ENCODE measurements around the gene PRR27. TPM values are rescaled to one million over a fixed set of nuclear protein-coding genes. Genes with fewer than 3 reads are reported as not detected.

PRR27 gene
- total RNA-seq, result not detected

DNA sequence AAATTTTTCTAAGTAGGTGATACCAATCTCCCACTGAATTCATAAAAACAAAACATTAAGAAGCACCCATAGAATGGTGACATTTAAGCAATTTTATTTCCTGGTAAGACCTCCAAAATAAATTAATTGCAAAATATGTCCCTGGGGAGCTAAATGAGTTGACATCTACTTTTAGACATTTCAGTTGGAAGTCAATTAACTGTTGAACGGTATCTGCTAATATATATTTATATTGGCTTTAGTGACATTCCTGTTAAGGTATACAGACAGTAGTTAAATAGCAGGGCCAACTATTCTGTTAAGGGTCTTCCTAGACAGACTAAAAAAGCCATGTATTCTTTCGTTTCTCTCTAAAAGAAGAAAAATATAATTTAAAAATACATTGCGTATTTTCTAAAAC is at the start of gene PRR27:
TSS of gene PRR27 (plus strand) at position 301 of the 400 bp plus-strand sequence. CDS start 139 bp downstream, outside the sequence.
- POLR2A ChIA-PET, result no interaction called here
- CTCF ChIA-PET, result no interaction called here
- DNase-seq (no peak), ATAC-seq (no peak)
- H3K36me3 Mint-ChIP-seq (ENCODE audit: low read depth), result no peaks in the 10 kb centered on the region
- H3K27me3 Mint-ChIP-seq (ENCODE audit: low read depth), result no peaks in the 10 kb centered on the region
- H3K4me3 Mint-ChIP-seq, result no peak within 1 kb of the TSS
- no peak within 1 kb of the TSS for H3K27ac Mint-ChIP-seq
- H3K9me3 Mint-ChIP-seq (ENCODE audit: insufficient read depth), result no peaks in the 10 kb centered on the region
- no peaks in the 10 kb centered on the region for H3K4me1 Mint-ChIP-seq (ENCODE audit: low read depth)

GRCh38 chr4:70110917-70111316 is 43.1 kb upstream of the PRR27 start:
- CTCF ChIA-PET, result no interaction called here
- DNase-seq, result no peak
- Mint-ChIP-seq H3K4me3 (no peak overlapping the region), H3K4me1 (ENCODE audit: low read depth) (no peaks in the 10 kb centered on the region), H3K27me3 (ENCODE audit: low read depth) (no peaks in the 10 kb centered on the region), H3K36me3 (ENCODE audit: low read depth) (no peaks in the 10 kb centered on the region), H3K27ac (no peak overlapping the region), H3K9me3 (ENCODE audit: insufficient read depth) (no peaks in the 10 kb centered on the region)
- ATAC-seq, result no peak
- POLR2A ChIA-PET, result no interaction called here

- Mint-ChIP-seq H3K36me3 (ENCODE audit: low read depth) (no peaks in the 10 kb centered on the region), H3K9me3 (ENCODE audit: insufficient read depth) (no peaks in the 10 kb centered on the region), H3K4me3 (no peak overlapping the region), H3K27ac (no peak overlapping the region), H3K4me1 (ENCODE audit: low read depth) (no peaks in the 10 kb centered on the region), H3K27me3 (ENCODE audit: low read depth) (no peaks in the 10 kb centered on the region)
- DNase-seq (no peak), ATAC-seq (no peak)
- CTCF ChIA-PET, result no interaction called here
- POLR2A ChIA-PET, result no interaction called here
Observed at GRCh38 chr4:70113656-70114055, 40.4 kb upstream of the PRR27 start.

DNA sequence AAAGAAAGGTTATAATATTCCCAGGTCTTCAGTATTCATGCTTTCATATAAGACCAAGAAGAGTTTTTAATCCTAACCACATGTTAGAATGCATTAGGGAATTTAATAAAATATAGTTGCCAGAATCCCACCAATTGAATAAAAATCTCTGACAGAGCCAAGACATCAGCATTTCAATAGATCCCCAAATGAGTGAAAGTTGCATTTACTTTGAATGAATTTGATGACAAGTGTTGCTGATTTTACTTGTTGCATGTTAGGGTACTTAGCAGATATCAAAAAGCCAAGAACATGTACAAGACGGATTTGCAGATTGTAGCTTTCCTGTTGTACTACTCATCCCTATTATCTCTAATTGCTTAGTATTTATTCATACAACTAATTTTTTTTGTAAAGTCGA is 39.9 kb upstream of the PRR27 start:
- no peaks in the 10 kb centered on the region for H3K36me3 Mint-ChIP-seq (ENCODE audit: low read depth)
- ChIA-PET CTCF (no interaction called here), POLR2A (no interaction called here)
- no peak overlapping the region for H3K4me3 Mint-ChIP-seq
- no peak for ATAC-seq
- no peaks in the 10 kb centered on the region for H3K27me3 Mint-ChIP-seq (ENCODE audit: low read depth)
- no peak overlapping the region for H3K27ac Mint-ChIP-seq
- no peaks in the 10 kb centered on the region for H3K9me3 Mint-ChIP-seq (ENCODE audit: insufficient read depth)
- DNase-seq, result no peak
- H3K4me1 Mint-ChIP-seq (ENCODE audit: low read depth), result no peaks in the 10 kb centered on the region

GRCh38 chr4:70120323-70120722 is 33.7 kb upstream of the PRR27 start:
- no peak for ATAC-seq
- no peak for DNase-seq
- Mint-ChIP-seq H3K27me3 (ENCODE audit: low read depth) (no peaks in the 10 kb centered on the region), H3K4me1 (ENCODE audit: low read depth) (no peaks in the 10 kb centered on the region), H3K27ac (no peak overlapping the region), H3K9me3 (ENCODE audit: insufficient read depth) (no peaks in the 10 kb centered on the region), H3K4me3 (no peak overlapping the region), H3K36me3 (ENCODE audit: low read depth) (no peaks in the 10 kb centered on the region)
- ChIA-PET POLR2A (no interaction called here), CTCF (no interaction called here)

GRCh38 chr4:70133473-70133872 is 20.6 kb upstream of the PRR27 start:
- ChIA-PET CTCF (no interaction called here), POLR2A (interaction anchor here (0.6 kb wide), 1 partner anchor 954 kb away, joined by 3 read pairs; no protein-coding TSS in a partner anchor)
- no peak for ATAC-seq
- Mint-ChIP-seq H3K4me3 (no peak overlapping the region), H3K36me3 (ENCODE audit: low read depth) (no peaks in the 10 kb centered on the region), H3K27ac (no peak overlapping the region), H3K9me3 (ENCODE audit: insufficient read depth) (no peaks in the 10 kb centered on the region), H3K4me1 (ENCODE audit: low read depth) (no peaks in the 10 kb centered on the region), H3K27me3 (ENCODE audit: low read depth) (no peaks in the 10 kb centered on the region)
- no peak for DNase-seq

GRCh38 chr4:70138751-70139150 is 15.3 kb upstream of the PRR27 start:
- Mint-ChIP-seq H3K27ac (no peak overlapping the region), H3K4me3 (no peak overlapping the region), H3K4me1 (ENCODE audit: low read depth) (no peaks in the 10 kb centered on the region), H3K36me3 (ENCODE audit: low read depth) (no peaks in the 10 kb centered on the region), H3K27me3 (ENCODE audit: low read depth) (no peaks in the 10 kb centered on the region), H3K9me3 (ENCODE audit: insufficient read depth) (no peaks in the 10 kb centered on the region)
- CTCF ChIA-PET, result no interaction called here
- ATAC-seq, result no peak
- DNase-seq, result no peak
- POLR2A ChIA-PET, result no interaction called here

DNA sequence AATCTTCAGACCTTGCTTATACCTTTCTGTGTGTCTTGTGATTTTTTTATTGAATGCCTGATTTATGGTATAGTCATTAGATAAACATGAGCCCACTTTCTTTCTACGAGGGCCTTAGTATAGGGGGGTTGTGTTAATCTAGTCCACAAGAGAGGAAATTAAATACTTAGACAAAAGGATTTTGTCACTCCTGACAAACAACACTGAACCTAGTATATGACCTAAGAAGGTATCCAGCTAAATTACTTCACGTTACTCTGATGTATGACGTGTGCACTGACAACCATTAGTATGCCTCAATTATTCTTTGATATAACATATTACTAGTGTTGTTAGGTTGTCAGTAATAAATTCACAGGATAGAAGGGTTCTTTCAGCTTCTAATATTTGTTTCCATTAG is 2.8 kb upstream of the PRR27 start:
- DNase-seq, result no peak
- Mint-ChIP-seq H3K27me3 (ENCODE audit: low read depth) (no peaks in the 10 kb centered on the region), H3K36me3 (ENCODE audit: low read depth) (no peaks in the 10 kb centered on the region), H3K9me3 (ENCODE audit: insufficient read depth) (no peaks in the 10 kb centered on the region), H3K4me1 (ENCODE audit: low read depth) (no peaks in the 10 kb centered on the region), H3K4me3 (no peak overlapping the region), H3K27ac (no peak overlapping the region)
- POLR2A ChIA-PET, result no interaction called here
- ATAC-seq, result no peak
- CTCF ChIA-PET, result no interaction called here

DNA sequence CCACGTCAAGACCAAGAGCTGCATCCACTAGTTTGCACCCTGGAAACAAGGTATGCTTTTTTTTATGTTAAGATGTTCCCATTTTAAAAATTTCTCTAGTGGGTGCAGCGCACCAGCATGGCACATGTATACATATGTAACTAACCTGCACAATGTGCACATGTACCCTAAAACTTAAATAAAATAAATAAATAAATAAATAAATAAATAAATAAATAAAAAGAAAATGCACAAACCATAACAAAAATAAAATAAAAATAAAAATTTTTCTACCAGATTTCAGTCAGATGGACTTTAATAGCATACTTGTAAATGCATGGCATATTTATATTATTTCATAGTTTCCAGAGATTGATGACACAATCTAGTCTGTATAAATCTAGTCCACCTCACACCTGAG is 1.9 kb upstream of the PRR27 start:
- Mint-ChIP-seq H3K36me3 (ENCODE audit: low read depth) (no peaks in the 10 kb centered on the region), H3K27ac (no peak overlapping the region), H3K4me1 (ENCODE audit: low read depth) (no peaks in the 10 kb centered on the region), H3K4me3 (no peak overlapping the region), H3K27me3 (ENCODE audit: low read depth) (no peaks in the 10 kb centered on the region), H3K9me3 (ENCODE audit: insufficient read depth) (no peaks in the 10 kb centered on the region)
- no peak for DNase-seq
- ATAC-seq, result no peak
- POLR2A ChIA-PET, result no interaction called here
- CTCF ChIA-PET, result no interaction called here

DNA sequence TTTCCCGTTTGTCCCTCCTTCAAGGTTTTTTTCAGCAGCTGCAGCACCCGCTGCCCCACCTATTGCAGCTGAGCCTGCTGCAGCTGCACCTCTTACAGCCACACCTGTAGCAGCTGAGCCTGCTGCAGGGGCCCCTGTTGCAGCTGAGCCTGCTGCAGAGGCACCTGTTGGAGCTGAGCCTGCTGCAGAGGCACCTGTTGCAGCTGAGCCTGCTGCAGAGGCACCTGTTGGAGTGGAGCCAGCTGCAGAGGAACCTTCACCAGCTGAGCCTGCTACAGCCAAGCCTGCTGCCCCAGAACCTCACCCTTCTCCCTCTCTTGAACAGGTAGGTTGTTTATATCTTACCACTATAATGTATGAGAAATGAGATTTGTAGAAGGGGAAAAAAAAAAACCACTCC is 4.5 kb downstream of the PRR27 start:
- no peak for ATAC-seq
- Mint-ChIP-seq H3K4me3 (no peak overlapping the region), H3K36me3 (ENCODE audit: low read depth) (no peaks in the 10 kb centered on the region), H3K27ac (no peak overlapping the region), H3K9me3 (ENCODE audit: insufficient read depth) (no peaks in the 10 kb centered on the region), H3K4me1 (ENCODE audit: low read depth) (no peaks in the 10 kb centered on the region), H3K27me3 (ENCODE audit: low read depth) (no peaks in the 10 kb centered on the region)
- no peak for DNase-seq
- CTCF ChIA-PET, result no interaction called here
- POLR2A ChIA-PET, result no interaction called here

GRCh38 chr4:70177090-70177489 is 23.1 kb downstream of the PRR27 start:
- no peaks in the 10 kb centered on the region for H3K36me3 Mint-ChIP-seq (ENCODE audit: low read depth)
- H3K4me1 Mint-ChIP-seq (ENCODE audit: low read depth), result no peaks in the 10 kb centered on the region
- ATAC-seq (no peak), DNase-seq (no peak)
- no peaks in the 10 kb centered on the region for H3K27me3 Mint-ChIP-seq (ENCODE audit: low read depth)
- H3K27ac Mint-ChIP-seq, result no peak overlapping the region
- POLR2A ChIA-PET, result interaction anchor here (0.6 kb wide), 1 partner anchor 230 kb away, joined by 3 read pairs; no protein-coding TSS in a partner anchor
- no peaks in the 10 kb centered on the region for H3K9me3 Mint-ChIP-seq (ENCODE audit: insufficient read depth)
- CTCF ChIA-PET, result no interaction called here
- no peak overlapping the region for H3K4me3 Mint-ChIP-seq

GRCh38 chr4:70178075-70178660 is 24.1 kb downstream of the PRR27 start:
- H3K4me3 Mint-ChIP-seq, result no peak overlapping the region
- POLR2A ChIA-PET, result no interaction called here
- no peak for DNase-seq
- no peaks in the 10 kb centered on the region for H3K4me1 Mint-ChIP-seq (ENCODE audit: low read depth)
- H3K27me3 Mint-ChIP-seq (ENCODE audit: low read depth), result no peaks in the 10 kb centered on the region
- no peak for ATAC-seq
- H3K27ac Mint-ChIP-seq, result no peak overlapping the region
- H3K9me3 Mint-ChIP-seq (ENCODE audit: insufficient read depth), result no peaks in the 10 kb centered on the region
- no peaks in the 10 kb centered on the region for H3K36me3 Mint-ChIP-seq (ENCODE audit: low read depth)
- CTCF ChIA-PET, result no interaction called here

DNA sequence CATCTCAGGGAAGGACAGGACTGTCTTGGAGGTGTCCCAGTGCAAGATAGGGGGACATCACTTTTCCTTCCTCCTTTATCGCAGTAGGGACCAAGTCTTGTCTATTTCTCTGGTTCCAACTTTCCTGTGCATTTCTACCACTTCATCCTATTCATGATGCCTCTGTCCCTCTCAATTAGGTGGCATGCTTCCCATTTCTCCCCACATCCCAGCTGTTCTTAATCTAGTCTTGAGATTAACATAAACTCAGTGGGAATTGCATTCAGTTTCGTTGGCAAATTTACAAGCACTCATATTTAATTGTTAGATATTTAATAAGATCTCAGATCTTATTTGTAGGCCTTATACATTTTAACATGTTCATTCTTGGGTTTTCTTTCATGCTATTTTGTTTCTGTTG is 25.8 kb downstream of the PRR27 start:
- H3K9me3 Mint-ChIP-seq (ENCODE audit: insufficient read depth), result no peaks in the 10 kb centered on the region
- H3K27me3 Mint-ChIP-seq (ENCODE audit: low read depth), result no peaks in the 10 kb centered on the region
- CTCF ChIA-PET, result no interaction called here
- POLR2A ChIA-PET, result no interaction called here
- ATAC-seq (no peak), DNase-seq (no peak)
- H3K4me1 Mint-ChIP-seq (ENCODE audit: low read depth), result no peaks in the 10 kb centered on the region
- no peaks in the 10 kb centered on the region for H3K36me3 Mint-ChIP-seq (ENCODE audit: low read depth)
- no peak overlapping the region for H3K4me3 Mint-ChIP-seq
- no peak overlapping the region for H3K27ac Mint-ChIP-seq
